ENCODE data around the gene FHIT.

DNA sequence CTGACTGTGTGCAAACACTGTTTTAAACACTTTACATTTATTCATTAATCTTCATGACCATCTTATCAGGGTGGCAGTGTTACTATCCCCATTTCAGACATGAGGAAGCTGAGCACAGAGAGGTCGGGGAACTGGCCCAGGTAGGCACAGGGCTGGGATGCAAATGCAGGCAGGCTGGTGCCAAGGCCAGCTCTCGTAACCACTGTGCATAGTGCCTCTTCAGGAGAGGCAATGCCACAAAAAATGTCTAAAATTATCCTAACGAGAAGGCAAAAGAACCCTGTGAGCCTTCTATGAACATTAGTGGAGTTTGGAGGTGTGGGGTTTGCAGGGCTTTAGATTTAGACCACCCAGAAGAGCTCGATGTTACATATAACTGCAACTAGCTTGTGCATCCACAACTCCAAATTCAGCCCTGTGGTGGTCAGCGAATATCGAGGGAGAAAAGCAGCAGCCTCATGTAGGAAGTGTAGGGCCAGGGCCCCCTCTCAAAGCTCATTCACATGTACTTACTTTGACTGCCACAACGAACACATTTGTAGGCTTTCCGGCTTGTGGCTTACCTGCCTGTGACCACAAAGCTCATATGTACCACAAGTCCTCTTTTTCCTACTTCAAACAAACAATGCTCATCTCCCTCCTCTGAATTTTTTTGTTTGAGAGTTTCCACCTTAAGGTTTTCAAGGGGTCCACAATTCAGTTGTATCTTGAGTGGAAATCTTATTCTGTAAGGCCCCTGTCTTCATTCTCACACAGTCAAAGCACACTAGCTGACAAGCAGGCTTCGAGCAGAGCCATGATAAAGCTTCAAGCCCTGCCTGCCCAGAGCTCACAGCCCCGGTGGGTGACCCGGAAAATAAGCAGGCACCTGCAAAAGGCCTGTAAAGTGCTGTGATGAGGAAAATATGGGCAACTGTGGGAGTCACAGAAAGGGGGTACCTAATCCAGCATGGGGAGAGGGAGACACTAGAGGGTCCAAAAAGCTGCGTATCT is 1478.5 kb downstream of the FHIT start:
- TF ChIP-seq, protein P1, sequence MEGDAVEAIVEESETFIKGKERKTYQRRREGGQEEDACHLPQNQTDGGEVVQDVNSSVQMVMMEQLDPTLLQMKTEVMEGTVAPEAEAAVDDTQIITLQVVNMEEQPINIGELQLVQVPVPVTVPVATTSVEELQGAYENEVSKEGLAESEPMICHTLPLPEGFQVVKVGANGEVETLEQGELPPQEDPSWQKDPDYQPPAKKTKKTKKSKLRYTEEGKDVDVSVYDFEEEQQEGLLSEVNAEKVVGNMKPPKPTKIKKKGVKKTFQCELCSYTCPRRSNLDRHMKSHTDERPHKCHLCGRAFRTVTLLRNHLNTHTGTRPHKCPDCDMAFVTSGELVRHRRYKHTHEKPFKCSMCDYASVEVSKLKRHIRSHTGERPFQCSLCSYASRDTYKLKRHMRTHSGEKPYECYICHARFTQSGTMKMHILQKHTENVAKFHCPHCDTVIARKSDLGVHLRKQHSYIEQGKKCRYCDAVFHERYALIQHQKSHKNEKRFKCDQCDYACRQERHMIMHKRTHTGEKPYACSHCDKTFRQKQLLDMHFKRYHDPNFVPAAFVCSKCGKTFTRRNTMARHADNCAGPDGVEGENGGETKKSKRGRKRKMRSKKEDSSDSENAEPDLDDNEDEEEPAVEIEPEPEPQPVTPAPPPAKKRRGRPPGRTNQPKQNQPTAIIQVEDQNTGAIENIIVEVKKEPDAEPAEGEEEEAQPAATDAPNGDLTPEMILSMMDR (IDR thresholded peaks at IDR 0.05), result no peak
- TF ChIP-seq POLR2A (IDR thresholded peaks at IDR 0.05; ENCODE audit: low read depth), result no peak

All from esophagus muscularis mucosa (tissue), 3 donors.